Neural crest cell (in vitro differentiated cells): ENCODE results near the gene ERVW-1. TPM values are rescaled to one million over a fixed set of nuclear protein-coding genes. Genes with fewer than 3 reads are reported as not detected.
"Not testable (repeated sequence)": the region's sequence is repeated elsewhere in the genome, so short reads cannot be mapped to it uniquely, and the experiment has no call there.

Source experiments
- DNase-seq: peaks from one replicate; pipeline ENCODE4 v3.0.0; 2021; ENCODE audit warnings: low read depth, mixed read lengths, low spot score
- H3K27ac Mint-ChIP-seq: one replicate; pipeline ENCODE4 v1.8.0; 2021; ENCODE audit warnings: mild to moderate bottlenecking, mixed read lengths; ENCODE audit not compliant: unreplicated experiment
- H3K27me3 Mint-ChIP-seq: 2 replicates; pipeline ENCODE4 v1.8.0; 2021; ENCODE audit warnings: low read depth, mild to moderate bottlenecking, mixed read lengths
- H3K36me3 Mint-ChIP-seq: 2 replicates; pipeline ENCODE4 v1.8.0; 2021; ENCODE audit warnings: low read depth, mild to moderate bottlenecking, mixed read lengths
- H3K4me1 Mint-ChIP-seq: 2 replicates; pipeline ENCODE4 v1.8.0; 2021; ENCODE audit warnings: mixed read lengths
- H3K4me3 Mint-ChIP-seq: one replicate; pipeline ENCODE4 v1.8.0; 2021; ENCODE audit warnings: mild to moderate bottlenecking, mixed read lengths
- H3K9me3 Mint-ChIP-seq: 2 replicates; pipeline ENCODE4 v1.8.0; 2021; ENCODE audit warnings: mixed read lengths
- CTCF ChIP-seq: fragments of 200-600 bp; sonication (generic); conservative IDR thresholded peaks from 2 replicates; pipeline ENCODE4 v1.5.0; 2021; ENCODE audit warnings: antibody characterized with exemption, mild to moderate bottlenecking
- long read RNA-seq: library from polyadenylated mRNA; unstranded; transcript quantifications from one replicate; pipeline ENCODE4 v2.0.0, GENCODE V29; 2020
- total RNA-seq: library from RNA; stranded (reverse); gene quantifications from 2 replicates; pipeline ENCODE4 v1.2.1, GENCODE V29; 2021

ERVW-1 gene
- not detected in 2 replicates for total RNA-seq
- long read RNA-seq: 0 reads

GRCh38 chr7:92477681-92478080 lies at the start of gene ERVW-1:
Gene ERVW-1, minus strand, starts transcription at chr7:92477946. Its CDS starts 7,565 bp downstream, at chr7:92470381.
- not testable (repeated sequence) for DNase-seq, H3K27me3 Mint-ChIP-seq, H3K36me3 Mint-ChIP-seq, H3K4me3 Mint-ChIP-seq, H3K4me1 Mint-ChIP-seq, H3K9me3 Mint-ChIP-seq, H3K27ac Mint-ChIP-seq

- no peak for DNase-seq
- H3K27me3 Mint-ChIP-seq: no peaks in the 10 kb centered on the region
- no peak overlapping the region for H3K4me3 Mint-ChIP-seq
- TF ChIP-seq CTCF: no peak
- no peaks in the 10 kb centered on the region for H3K9me3 Mint-ChIP-seq
- no peaks in the 10 kb centered on the region for H3K36me3 Mint-ChIP-seq
- H3K4me1 Mint-ChIP-seq: peaks cover 14% of the 10 kb centered on the region
- H3K27ac Mint-ChIP-seq: no peak overlapping the region
These were observed 45.4 kb upstream of the ERVW-1 start for GRCh38 chr7:92523110-92523509.

- Mint-ChIP-seq H3K9me3 (no peaks in the 10 kb centered on the region), H3K4me3 (no peak overlapping the region), H3K27me3 (no peaks in the 10 kb centered on the region), H3K36me3 (peaks cover 3% of the 10 kb centered on the region), H3K27ac (no peak overlapping the region), H3K4me1 (no peaks in the 10 kb centered on the region)
- TF ChIP-seq CTCF: no peak
- DNase-seq: no peak
These were observed 42.3 kb upstream of the ERVW-1 start for GRCh38 chr7:92520024-92520423.

GRCh38 chr7:92517631-92518030 lies 39.9 kb upstream of the ERVW-1 start:
- Mint-ChIP-seq H3K27ac (no peak overlapping the region), H3K36me3 (peaks cover 8% of the 10 kb centered on the region), H3K27me3 (no peaks in the 10 kb centered on the region), H3K4me1 (no peaks in the 10 kb centered on the region), H3K4me3 (no peak overlapping the region), H3K9me3 (no peaks in the 10 kb centered on the region)
- no peak for DNase-seq
- TF ChIP-seq CTCF: no peak

- H3K36me3 Mint-ChIP-seq: peaks cover 8% of the 10 kb centered on the region
- H3K4me3 Mint-ChIP-seq: no peak overlapping the region
- TF ChIP-seq CTCF: no peak
- no peaks in the 10 kb centered on the region for H3K9me3 Mint-ChIP-seq
- H3K27me3 Mint-ChIP-seq: no peaks in the 10 kb centered on the region
- DNase-seq: no peak
- no peaks in the 10 kb centered on the region for H3K4me1 Mint-ChIP-seq
- no peak overlapping the region for H3K27ac Mint-ChIP-seq
These were observed 35.6 kb upstream of the ERVW-1 start for GRCh38 chr7:92513167-92513902.

GRCh38 chr7:92508946-92509345 lies 31.2 kb upstream of the ERVW-1 start:
- no peaks in the 10 kb centered on the region for H3K9me3 Mint-ChIP-seq
- no peak overlapping the region for H3K4me3 Mint-ChIP-seq
- H3K36me3 Mint-ChIP-seq: peaks cover 5% of the 10 kb centered on the region
- no peaks in the 10 kb centered on the region for H3K27me3 Mint-ChIP-seq
- H3K27ac Mint-ChIP-seq: no peak overlapping the region
- no peak for DNase-seq
- no peaks in the 10 kb centered on the region for H3K4me1 Mint-ChIP-seq
- TF ChIP-seq CTCF: no peak
